BE2C (cell line): Measurements from ENCODE around the gene DTNB.
"Not testable (repeated sequence)": the region's sequence is repeated elsewhere in the genome, so short reads cannot be mapped to it uniquely, and the experiment has no call there.

Experiments used
- DNase-seq: peaks from one replicate; pipeline ENCODE4 v3.0.0-alpha.2; 2020
- H3K27me3 ChIP-seq: fragments of 250-450 bp; sonication (Bioruptor Pico); 2 replicates; pipeline ENCODE4 v1.5.1; 2020; ENCODE audit warnings: mild to moderate bottlenecking
- H3K36me3 ChIP-seq: fragments of 250-450 bp; sonication (Bioruptor Pico); 2 replicates; pipeline ENCODE4 v1.5.1; 2020; ENCODE audit warnings: mild to moderate bottlenecking
- H3K4me1 ChIP-seq: fragments of 250-450 bp; sonication (Bioruptor Pico); 2 replicates; pipeline ENCODE4 v1.5.1; 2020
- H3K4me3 ChIP-seq: 2 replicates; pipeline ENCODE4 v1.5.1; 2011; ENCODE audit warnings: low read depth, low read length
- H3K9me3 ChIP-seq: fragments of 250-450 bp; sonication (Bioruptor Pico); 2 replicates; pipeline ENCODE4 v1.5.1; 2020
- TF ChIP-seq, protein P1 (sequence below): IDR thresholded peaks from 2 replicates; pipeline ENCODE4 v1.5.1; 2012; ENCODE audit warnings: mild to moderate bottlenecking, low read depth, low read length

DTNB gene

GRCh38 chr2:25602333-25602723 is 71.0 kb downstream of the DTNB start:
- no peak for DNase-seq
- Histone ChIP-seq H3K27me3 (no peaks in the 10 kb centered on the region), H3K4me3 (no peak overlapping the region), H3K9me3 (no peaks in the 10 kb centered on the region), H3K36me3 (no peaks in the 10 kb centered on the region; the same call in 1 of the 2 replicates), H3K4me1 (no peaks in the 10 kb centered on the region)
- TF ChIP-seq, protein P1, sequence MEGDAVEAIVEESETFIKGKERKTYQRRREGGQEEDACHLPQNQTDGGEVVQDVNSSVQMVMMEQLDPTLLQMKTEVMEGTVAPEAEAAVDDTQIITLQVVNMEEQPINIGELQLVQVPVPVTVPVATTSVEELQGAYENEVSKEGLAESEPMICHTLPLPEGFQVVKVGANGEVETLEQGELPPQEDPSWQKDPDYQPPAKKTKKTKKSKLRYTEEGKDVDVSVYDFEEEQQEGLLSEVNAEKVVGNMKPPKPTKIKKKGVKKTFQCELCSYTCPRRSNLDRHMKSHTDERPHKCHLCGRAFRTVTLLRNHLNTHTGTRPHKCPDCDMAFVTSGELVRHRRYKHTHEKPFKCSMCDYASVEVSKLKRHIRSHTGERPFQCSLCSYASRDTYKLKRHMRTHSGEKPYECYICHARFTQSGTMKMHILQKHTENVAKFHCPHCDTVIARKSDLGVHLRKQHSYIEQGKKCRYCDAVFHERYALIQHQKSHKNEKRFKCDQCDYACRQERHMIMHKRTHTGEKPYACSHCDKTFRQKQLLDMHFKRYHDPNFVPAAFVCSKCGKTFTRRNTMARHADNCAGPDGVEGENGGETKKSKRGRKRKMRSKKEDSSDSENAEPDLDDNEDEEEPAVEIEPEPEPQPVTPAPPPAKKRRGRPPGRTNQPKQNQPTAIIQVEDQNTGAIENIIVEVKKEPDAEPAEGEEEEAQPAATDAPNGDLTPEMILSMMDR, result no peak

- H3K27me3 ChIP-seq, H3K9me3 ChIP-seq, H3K4me1 ChIP-seq, DNase-seq, H3K4me3 ChIP-seq, H3K36me3 ChIP-seq: not testable (repeated sequence)
Observed at GRCh38 chr2:25601711-25602332, 71.6 kb downstream of the DTNB start.

- Histone ChIP-seq H3K4me1 (no peaks in the 10 kb centered on the region), H3K27me3 (no peaks in the 10 kb centered on the region), H3K36me3 (no peaks in the 10 kb centered on the region; the same call in 1 of the 2 replicates), H3K9me3 (no peaks in the 10 kb centered on the region), H3K4me3 (no peak overlapping the region)
- TF ChIP-seq, protein P1, result no peak
- DNase-seq, result no peak
Observed at GRCh38 chr2:25598911-25599310, 74.5 kb downstream of the DTNB start.

DNA sequence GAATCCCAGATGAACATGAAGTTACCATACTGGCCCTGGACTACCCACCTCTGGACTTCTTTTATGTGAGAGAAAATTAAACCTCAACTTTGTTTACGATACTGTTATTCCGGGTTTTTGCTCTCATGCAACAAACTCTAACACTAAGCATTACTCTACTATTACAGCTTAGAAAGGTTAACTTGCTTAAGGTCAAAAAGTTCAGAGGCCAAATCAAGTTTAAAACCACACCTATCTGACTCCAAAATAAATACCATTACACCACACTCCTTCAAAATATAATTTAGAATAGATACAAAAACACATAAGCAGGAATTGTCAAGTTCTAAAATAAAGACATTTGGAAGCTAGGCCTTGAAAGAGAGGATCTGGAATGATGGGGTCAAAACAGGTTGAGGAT is 75.0 kb downstream of the DTNB start:
- H3K9me3 ChIP-seq, result no peaks in the 10 kb centered on the region
- TF ChIP-seq, protein P1, result no peak
- no peak overlapping the region for H3K4me3 ChIP-seq
- no peak for DNase-seq
- H3K36me3 ChIP-seq, result no peaks in the 10 kb centered on the region; the same call in 1 of the 2 replicates
- H3K4me1 ChIP-seq, result no peaks in the 10 kb centered on the region
- no peaks in the 10 kb centered on the region for H3K27me3 ChIP-seq

- Histone ChIP-seq H3K4me3 (no peak overlapping the region), H3K36me3 (no peaks in the 10 kb centered on the region; the same call in 1 of the 2 replicates), H3K4me1 (no peaks in the 10 kb centered on the region), H3K9me3 (no peaks in the 10 kb centered on the region), H3K27me3 (no peaks in the 10 kb centered on the region)
- TF ChIP-seq, protein P1, result no peak
- no peak for DNase-seq
Observed at GRCh38 chr2:25597881-25598280, 75.5 kb downstream of the DTNB start.

GRCh38 chr2:25596516-25597244 is 76.7 kb downstream of the DTNB start:
- no peak overlapping the region for H3K4me3 ChIP-seq
- no peaks in the 10 kb centered on the region for H3K27me3 ChIP-seq
- DNase-seq, result no peak
- TF ChIP-seq, protein P1, result no peak
- no peaks in the 10 kb centered on the region; the same call in 1 of the 2 replicates for H3K36me3 ChIP-seq
- H3K4me1 ChIP-seq, result no peaks in the 10 kb centered on the region
- H3K9me3 ChIP-seq, result no peaks in the 10 kb centered on the region
